Mammary epithelial cell (primary cell): ENCODE data around the gene TRIM54.

Experiments used
- EZH2 ChIP-seq: IDR thresholded peaks from 2 replicates; pipeline ENCODE4 v1.6.1; 2012; ENCODE audit warnings: low read length, inconsistent platforms, borderline replicate concordance
- TF ChIP-seq, protein P1 (sequence below), 2 donors: IDR thresholded peaks in 1 of 2; conservative IDR thresholded peaks in 1 of 2; 2 replicates each; pipeline ENCODE4 v1.5.1; 2011 to 2012; ENCODE audit warnings: inconsistent platforms in 2 of 2, low read length in 2 of 2, mild to moderate bottlenecking in 2 of 2, control low read depth in 1 of 2, low read depth in 1 of 2; ENCODE audit not compliant: insufficient read depth in 1 of 2; ENCODE audit errors: extremely low read depth in 1 of 2

DNA sequence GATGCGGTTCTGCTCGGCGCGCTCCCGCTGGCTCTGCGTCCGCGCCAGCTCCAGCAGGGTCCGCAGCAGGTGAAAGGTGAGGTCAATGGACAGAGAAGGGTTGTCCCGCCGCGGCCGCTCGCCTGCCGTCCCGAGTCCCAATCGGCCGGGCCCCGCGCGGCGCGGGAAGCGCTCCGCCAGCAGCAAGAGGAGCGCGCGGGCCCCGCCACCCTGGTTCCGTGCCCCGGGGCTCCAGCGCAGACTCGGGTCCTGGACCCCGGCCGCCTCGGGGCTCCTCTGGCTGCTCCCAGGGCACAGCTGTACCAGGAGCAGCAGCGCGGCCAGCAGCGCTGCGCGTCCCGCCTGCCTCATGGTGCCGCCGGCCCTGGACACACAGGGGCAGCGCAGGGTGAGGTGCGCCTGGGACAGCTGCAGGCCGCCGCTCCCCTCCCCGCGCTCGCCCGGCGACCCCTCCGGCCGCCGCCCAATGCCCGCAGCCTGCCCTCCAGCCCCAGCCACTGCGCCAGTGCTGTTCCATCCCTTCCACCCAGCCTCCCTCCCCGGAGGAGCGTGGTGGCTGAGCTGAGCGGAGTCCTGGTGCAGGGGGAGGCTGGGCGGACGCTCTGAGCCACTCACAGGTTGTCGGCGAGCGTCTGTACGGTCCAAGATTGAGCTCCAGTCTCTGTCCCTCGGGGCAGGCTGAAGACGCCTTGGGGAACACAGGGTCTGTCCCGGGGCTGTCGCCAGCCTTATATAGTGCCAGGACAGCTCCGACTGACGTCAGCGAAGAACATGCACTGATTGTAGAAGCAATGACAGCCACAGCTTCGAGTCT is 25.5 kb downstream of the TRIM54 start:
- TF ChIP-seq, protein P1, sequence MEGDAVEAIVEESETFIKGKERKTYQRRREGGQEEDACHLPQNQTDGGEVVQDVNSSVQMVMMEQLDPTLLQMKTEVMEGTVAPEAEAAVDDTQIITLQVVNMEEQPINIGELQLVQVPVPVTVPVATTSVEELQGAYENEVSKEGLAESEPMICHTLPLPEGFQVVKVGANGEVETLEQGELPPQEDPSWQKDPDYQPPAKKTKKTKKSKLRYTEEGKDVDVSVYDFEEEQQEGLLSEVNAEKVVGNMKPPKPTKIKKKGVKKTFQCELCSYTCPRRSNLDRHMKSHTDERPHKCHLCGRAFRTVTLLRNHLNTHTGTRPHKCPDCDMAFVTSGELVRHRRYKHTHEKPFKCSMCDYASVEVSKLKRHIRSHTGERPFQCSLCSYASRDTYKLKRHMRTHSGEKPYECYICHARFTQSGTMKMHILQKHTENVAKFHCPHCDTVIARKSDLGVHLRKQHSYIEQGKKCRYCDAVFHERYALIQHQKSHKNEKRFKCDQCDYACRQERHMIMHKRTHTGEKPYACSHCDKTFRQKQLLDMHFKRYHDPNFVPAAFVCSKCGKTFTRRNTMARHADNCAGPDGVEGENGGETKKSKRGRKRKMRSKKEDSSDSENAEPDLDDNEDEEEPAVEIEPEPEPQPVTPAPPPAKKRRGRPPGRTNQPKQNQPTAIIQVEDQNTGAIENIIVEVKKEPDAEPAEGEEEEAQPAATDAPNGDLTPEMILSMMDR (conservative IDR thresholded peaks at IDR 0.05 in 1 of 2, IDR thresholded peaks at IDR 0.05 in 1 of 2; ENCODE audit: extremely low read depth in 1 of 2, insufficient read depth in 1 of 2, low read depth in 1 of 2, low read length in 2 of 2), result no peak
- TF ChIP-seq EZH2, result no peak
